Activated CD4-positive, alpha-beta T cell treated with anti-CD3 and anti-CD28 coated beads, Interleukin-2, amount 10 ng/mL, durations not matched to agents 7 days and 5 days (primary cell): Measurements from ENCODE around the gene CCNL2. TPM values are rescaled to one million over a fixed set of nuclear protein-coding genes. Genes with fewer than 3 reads are reported as not detected.
"Not testable (repeated sequence)": the region's sequence is repeated elsewhere in the genome, so short reads cannot be mapped to it uniquely, and the experiment has no call there.

Experiments used
- CTCF ChIA-PET: fragments of 350-600 bp; sonication (Branson Sonifier 250); formaldehyde crosslinking; loops from one replicate; lab custom pipeline; 2021; ENCODE audit warnings: antibody characterized with exemption; lab: Charles Lee
- POLR2A ChIA-PET: fragments of 350-600 bp; sonication (Branson Sonifier 250); formaldehyde crosslinking; loops from one replicate; lab custom pipeline; 2021; ENCODE audit warnings: antibody characterized with exemption; lab: Charles Lee
- DNase-seq: peaks from one replicate; pipeline ENCODE4 v3.0.0-alpha.2; 2020
- H3K27ac Mint-ChIP-seq: one replicate; pipeline ENCODE4 v1.8.0; 2021; ENCODE audit warnings: mild to moderate bottlenecking, moderate library complexity, mixed read lengths
- H3K27me3 Mint-ChIP-seq: one replicate; pipeline ENCODE4 v1.8.0; 2021; ENCODE audit warnings: mixed read lengths
- H3K36me3 Mint-ChIP-seq: one replicate; pipeline ENCODE4 v1.8.0; 2021; ENCODE audit warnings: low read depth, mixed read lengths
- H3K4me1 Mint-ChIP-seq: one replicate; pipeline ENCODE4 v1.8.0; 2021; ENCODE audit warnings: mixed read lengths
- H3K4me3 Mint-ChIP-seq: one replicate; pipeline ENCODE4 v1.8.0; 2021; ENCODE audit warnings: mild to moderate bottlenecking, moderate library complexity, mixed read lengths
- H3K9me3 Mint-ChIP-seq: one replicate; pipeline ENCODE4 v1.8.0; 2021; ENCODE audit warnings: mixed read lengths
- total RNA-seq, 2 experiments: library from RNA; stranded (reverse); gene quantifications; one replicate each; pipeline ENCODE4 v1.2.3, GENCODE V29; 2021

Gene CCNL2
- total RNA-seq, 2 experiments from 2014 or later, result 122 to 131 TPM

DNA sequence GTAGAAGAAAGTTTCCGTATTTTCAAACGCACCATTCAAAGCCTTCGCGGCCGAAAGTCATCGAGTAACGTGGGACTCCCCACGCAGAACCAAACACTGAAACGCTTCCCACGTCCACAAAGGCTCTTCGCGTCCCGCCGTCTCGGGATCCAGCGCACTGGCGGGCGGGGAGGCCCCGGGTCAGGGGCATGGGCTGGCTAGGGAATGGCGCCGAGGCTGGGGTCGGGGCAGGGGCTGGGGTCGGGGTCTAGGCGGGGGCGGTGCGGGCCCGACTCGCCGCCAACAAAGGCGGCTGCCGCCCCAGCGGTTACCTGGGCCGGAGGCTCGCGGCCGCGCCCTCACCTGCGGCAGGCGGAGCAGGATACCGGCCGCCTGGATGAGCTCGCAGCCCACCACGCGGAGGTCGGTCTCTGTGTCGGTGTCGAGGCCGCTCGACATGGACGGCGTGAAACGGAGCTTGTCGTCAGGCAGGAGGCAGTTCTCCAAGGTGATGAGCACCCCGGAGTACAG lies 403 bp downstream of the CCNL2 start:
- peaks cover 59% of the 10 kb centered on the region for H3K36me3 Mint-ChIP-seq
- POLR2A ChIA-PET, result interaction anchor here (1.0 kb wide), 1 partner anchor 24 kb away, joined by 4 read pairs; the partner anchor contains the start of gene AURKAIP1
- DNase-seq, result no peak

DNA sequence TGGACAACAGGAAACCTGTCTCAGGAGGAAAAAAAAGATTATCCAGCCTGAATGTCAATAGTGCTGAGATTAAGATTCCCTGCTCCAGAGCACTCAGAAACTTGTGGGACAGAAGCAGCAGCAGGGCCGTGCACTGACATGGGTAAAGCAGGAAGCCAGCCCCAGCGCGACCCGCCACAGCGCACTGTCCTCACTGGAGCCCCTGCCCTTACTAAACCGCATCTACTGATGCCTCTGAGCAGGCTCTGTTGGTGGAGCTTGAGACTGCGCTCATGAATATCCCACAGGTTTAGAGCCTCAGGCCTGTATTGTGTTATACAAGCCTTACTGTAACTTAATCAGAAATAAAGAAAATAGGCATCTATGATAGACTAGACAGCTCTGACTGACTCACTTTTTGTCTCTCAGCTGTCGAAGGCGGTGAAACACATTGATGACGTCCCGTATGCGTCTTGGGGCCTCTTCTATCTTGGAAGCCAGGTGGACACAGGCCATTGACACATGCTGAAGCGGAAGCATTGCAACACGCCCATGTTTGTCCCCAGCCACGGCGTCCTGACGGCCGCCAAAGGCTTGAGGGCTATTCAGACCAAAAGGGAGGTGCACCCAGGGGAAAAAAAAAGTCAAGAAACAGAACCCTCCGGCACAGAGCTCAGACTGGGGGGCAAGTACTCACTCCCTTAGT lies 1.2 kb downstream of the CCNL2 start:
- CTCF ChIA-PET, result interaction anchor here (2.6 to 3.0 kb wide), 2 partner anchors 9 kb away, joined by 14 to 17 read pairs; partner anchors contain the start of gene MRPL20
- no peaks in the 10 kb centered on the region for H3K27me3 Mint-ChIP-seq

More for the DNA sequence above, 403 bp downstream of the CCNL2 start:
- Mint-ChIP-seq H3K27ac (peak overlapping the region; percentile 89), H3K27me3 (no peaks in the 10 kb centered on the region), H3K9me3 (no peaks in the 10 kb centered on the region), H3K4me3 (peak overlapping the region; percentile 80), H3K4me1 (peaks cover 51% of the 10 kb centered on the region)
- CTCF ChIA-PET, result interaction anchor here (0.7 to 3.0 kb wide), 17 partner anchors 8 to 378 kb away, joined by 3 to 17 read pairs (median 4); partner anchors contain the start of genes AURKAIP1 and MRPL20

DNA sequence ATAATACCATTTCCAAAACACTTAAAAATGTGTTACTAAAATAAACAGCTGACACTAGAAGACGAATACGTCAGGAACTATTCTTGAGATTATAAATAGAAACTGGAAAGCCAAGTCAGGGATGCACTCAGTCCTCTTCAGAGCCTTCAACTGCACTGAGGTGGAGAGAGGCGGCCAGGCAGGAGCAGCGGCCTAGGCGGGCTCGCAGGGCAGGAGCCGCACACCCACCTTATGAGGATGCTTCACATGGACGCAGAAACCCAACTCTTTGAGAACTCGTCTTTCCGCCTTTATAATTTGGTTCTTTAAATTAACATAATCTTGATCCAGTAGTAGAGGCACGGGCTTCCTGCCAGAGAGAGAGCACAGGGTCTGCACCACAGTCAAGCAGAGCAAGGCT lies 4.0 kb downstream of the CCNL2 start:
- DNase-seq, result no peak
- POLR2A ChIA-PET, result no interaction called here
- H3K27ac Mint-ChIP-seq, result no peak overlapping the region
- H3K4me3 Mint-ChIP-seq, result no peak overlapping the region
- peaks cover 63% of the 10 kb centered on the region for H3K36me3 Mint-ChIP-seq
- H3K4me1 Mint-ChIP-seq, result peaks cover 25% of the 10 kb centered on the region
- no peaks in the 10 kb centered on the region for H3K27me3 Mint-ChIP-seq
- no peaks in the 10 kb centered on the region for H3K9me3 Mint-ChIP-seq
- CTCF ChIA-PET, result interaction anchor here (0.9 kb wide), 1 partner anchor 20 kb away, joined by 3 read pairs; the partner anchor contains the start of gene AURKAIP1

More for the DNA sequence above, 1.2 kb downstream of the CCNL2 start:
- DNase-seq, result no peak
- peak overlapping the region; percentile 80 for H3K4me3 Mint-ChIP-seq
- no peaks in the 10 kb centered on the region for H3K9me3 Mint-ChIP-seq
- H3K4me1 Mint-ChIP-seq, result peaks cover 46% of the 10 kb centered on the region
- peak overlapping the region; percentile 89 for H3K27ac Mint-ChIP-seq
- POLR2A ChIA-PET, result no interaction called here
- H3K36me3 Mint-ChIP-seq, result peaks cover 58% of the 10 kb centered on the region

DNA sequence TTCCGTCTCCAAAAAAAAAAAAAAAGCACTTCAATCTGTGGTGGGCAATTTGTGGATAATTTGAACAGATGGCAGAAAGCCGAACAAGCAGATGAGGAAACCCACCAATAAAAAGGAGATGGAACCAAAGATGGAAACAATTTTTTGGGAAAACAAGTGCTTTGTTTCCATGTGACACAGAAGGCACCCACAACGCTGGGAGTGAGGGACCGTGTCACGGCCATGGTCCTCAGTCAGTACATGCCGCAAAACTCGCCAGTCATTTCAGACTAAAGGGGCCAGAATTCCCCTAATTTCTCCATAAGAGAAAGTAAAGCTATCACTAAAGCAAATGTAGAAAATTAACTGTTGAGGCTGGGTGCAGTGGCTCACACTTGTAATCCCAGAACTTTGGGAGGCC lies 5.0 kb downstream of the CCNL2 start:
- H3K27me3 Mint-ChIP-seq, result no peaks in the 10 kb centered on the region
- H3K27ac Mint-ChIP-seq, result no peak overlapping the region
- CTCF ChIA-PET, result no interaction called here
- no peak overlapping the region for H3K4me3 Mint-ChIP-seq
- H3K9me3 Mint-ChIP-seq, result no peaks in the 10 kb centered on the region
- peaks cover 70% of the 10 kb centered on the region for H3K36me3 Mint-ChIP-seq
- POLR2A ChIA-PET, result no interaction called here
- DNase-seq, result no peak
- peaks cover 19% of the 10 kb centered on the region for H3K4me1 Mint-ChIP-seq

DNA sequence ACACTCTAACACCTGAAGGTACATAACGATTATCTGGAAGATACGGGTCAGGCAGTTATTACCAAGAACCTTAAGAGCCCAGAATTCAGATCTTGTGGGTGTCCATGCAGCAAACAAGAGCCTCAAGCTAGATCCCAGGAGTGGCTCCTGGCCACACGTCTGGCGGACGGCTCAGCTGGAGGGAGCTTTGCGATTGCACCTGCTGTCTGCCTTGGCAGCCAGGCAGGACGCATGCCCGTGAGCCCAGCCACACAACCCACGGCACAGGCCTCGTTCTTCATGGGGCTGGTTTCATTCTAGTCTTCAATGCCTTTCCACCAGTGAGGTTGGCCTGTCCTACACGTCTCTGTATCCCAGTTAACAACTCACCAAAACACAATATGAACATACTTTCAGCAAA lies 5.7 kb downstream of the CCNL2 start:
- no peak for DNase-seq
- peaks cover 19% of the 10 kb centered on the region for H3K4me1 Mint-ChIP-seq
- H3K4me3 Mint-ChIP-seq, result no peak overlapping the region
- no peaks in the 10 kb centered on the region for H3K27me3 Mint-ChIP-seq
- H3K27ac Mint-ChIP-seq, result no peak overlapping the region
- peaks cover 74% of the 10 kb centered on the region for H3K36me3 Mint-ChIP-seq
- no peaks in the 10 kb centered on the region for H3K9me3 Mint-ChIP-seq
- ChIA-PET CTCF (interaction anchor here (1.0 kb wide), 1 partner anchor 13 kb away, joined by 3 read pairs; no protein-coding TSS in a partner anchor), POLR2A (no interaction called here)

DNA sequence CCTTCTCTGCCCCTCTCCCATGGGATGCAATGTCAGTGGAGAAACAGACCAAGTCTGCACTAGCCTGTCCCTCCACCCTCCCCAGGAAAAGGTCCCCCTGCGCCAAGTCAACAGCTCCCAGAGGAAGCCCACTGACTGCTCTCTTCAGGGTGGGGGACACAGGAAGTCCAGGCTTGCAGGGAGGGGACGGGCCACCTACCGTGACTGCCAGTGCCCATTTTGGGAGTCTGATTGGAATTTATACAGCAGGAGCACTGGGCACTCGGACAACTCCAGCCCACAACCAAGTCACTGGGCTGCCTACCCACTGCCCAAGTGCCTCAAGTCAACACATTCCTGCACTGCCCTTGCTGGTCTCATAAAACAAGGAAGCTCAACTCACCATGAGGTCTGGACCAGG lies 6.1 kb downstream of the CCNL2 start:
- peaks cover 74% of the 10 kb centered on the region for H3K36me3 Mint-ChIP-seq
- no peaks in the 10 kb centered on the region for H3K27me3 Mint-ChIP-seq
- ChIA-PET CTCF (interaction anchor here (1.0 kb wide), 1 partner anchor 13 kb away, joined by 3 read pairs; no protein-coding TSS in a partner anchor), POLR2A (no interaction called here)
- H3K4me1 Mint-ChIP-seq, result peaks cover 15% of the 10 kb centered on the region
- H3K4me3 Mint-ChIP-seq, result no peak overlapping the region
- no peak overlapping the region for H3K27ac Mint-ChIP-seq
- no peak for DNase-seq
- no peaks in the 10 kb centered on the region for H3K9me3 Mint-ChIP-seq

DNA sequence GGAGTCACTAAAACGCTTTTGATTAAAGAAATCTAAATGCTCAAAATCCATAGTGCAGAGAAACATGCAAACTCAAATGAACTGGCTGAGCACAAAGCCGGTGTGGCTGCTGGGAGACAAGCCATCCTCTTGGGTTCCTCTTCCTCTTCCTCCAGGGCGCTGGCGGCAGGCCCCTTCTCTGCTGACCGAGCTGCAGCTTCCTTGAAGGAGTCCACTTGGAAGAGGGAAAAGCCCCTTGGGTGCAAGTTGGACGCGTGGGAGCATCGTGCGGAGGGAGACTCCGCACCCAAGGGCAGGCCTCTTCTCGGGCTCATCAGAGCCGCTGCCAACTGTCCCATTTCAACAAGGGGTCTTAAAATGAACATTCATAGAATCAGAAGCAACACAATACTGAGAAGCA lies 7.9 kb downstream of the CCNL2 start:
- Mint-ChIP-seq H3K27ac (no peak overlapping the region), H3K27me3 (no peaks in the 10 kb centered on the region), H3K4me1 (peaks cover 7% of the 10 kb centered on the region), H3K36me3 (peaks cover 78% of the 10 kb centered on the region), H3K4me3 (no peak overlapping the region), H3K9me3 (no peaks in the 10 kb centered on the region)
- POLR2A ChIA-PET, result no interaction called here
- CTCF ChIA-PET, result interaction anchor here (0.6 kb wide), 1 partner anchor 8 kb away, joined by 3 read pairs; the partner anchor contains the start of gene CCNL2
- no peak for DNase-seq

DNA sequence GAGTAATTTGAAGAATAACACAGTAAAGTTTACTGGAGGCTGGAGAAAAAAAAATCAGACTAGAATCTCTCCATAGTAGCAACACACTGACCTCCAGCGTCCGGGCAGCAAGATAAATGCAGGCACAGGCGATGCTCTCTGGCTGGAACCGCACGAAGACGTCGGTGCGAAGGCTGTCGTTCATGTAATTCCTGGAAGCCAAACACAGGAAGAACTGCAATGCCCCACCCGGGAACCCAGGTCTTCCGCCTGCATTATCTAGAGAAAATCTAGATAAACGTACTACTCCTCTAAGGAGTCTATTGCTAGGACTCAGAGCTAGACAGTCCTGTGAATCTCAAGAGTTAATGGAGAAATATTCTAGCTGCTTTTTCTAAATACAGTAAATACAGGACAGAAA lies 8.5 kb downstream of the CCNL2 start:
- H3K4me3 Mint-ChIP-seq, result no peak overlapping the region
- no peaks in the 10 kb centered on the region for H3K27me3 Mint-ChIP-seq
- H3K36me3 Mint-ChIP-seq, result peaks cover 82% of the 10 kb centered on the region
- H3K27ac Mint-ChIP-seq, result no peak overlapping the region
- ChIA-PET CTCF (interaction anchor here (0.6 kb wide), 1 partner anchor 8 kb away, joined by 3 read pairs; the partner anchor contains the start of gene CCNL2), POLR2A (no interaction called here)
- DNase-seq, result no peak
- no peaks in the 10 kb centered on the region for H3K9me3 Mint-ChIP-seq
- H3K4me1 Mint-ChIP-seq, result peaks cover 6% of the 10 kb centered on the region

DNA sequence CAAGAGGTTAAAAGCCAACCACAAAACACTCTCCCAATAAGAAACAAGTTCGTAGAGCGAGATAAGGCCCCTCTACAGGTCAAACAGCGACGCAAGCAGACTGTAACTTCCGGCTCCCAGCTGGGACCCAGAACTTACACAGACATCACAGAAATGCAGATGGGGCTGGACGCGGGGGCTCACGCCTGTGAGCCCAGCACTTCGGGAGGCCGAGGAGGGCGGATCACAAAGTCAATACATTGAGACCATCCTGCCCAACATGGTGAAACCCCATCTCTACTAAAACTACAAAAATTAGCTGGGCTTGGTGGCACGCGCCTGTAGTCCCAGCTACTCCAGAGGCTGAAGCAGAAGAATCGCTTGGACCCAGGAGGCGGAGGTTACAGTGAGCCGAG lies 11.1 kb downstream of the CCNL2 start:
- no peak overlapping the region for H3K4me3 Mint-ChIP-seq
- no peak for DNase-seq
- H3K36me3 Mint-ChIP-seq, result peaks cover 58% of the 10 kb centered on the region
- ChIA-PET CTCF (interaction anchor here (2.7 to 3.2 kb wide), 3 partner anchors 10 to 13 kb away, joined by 6 to 17 read pairs (median 10); partner anchors contain the start of genes AURKAIP1 and CCNL2), POLR2A (interaction anchor here (0.7 kb wide), 1 partner anchor 277 kb away, joined by 3 read pairs; no protein-coding TSS in a partner anchor)
- H3K9me3 Mint-ChIP-seq, result no peaks in the 10 kb centered on the region
- no peaks in the 10 kb centered on the region for H3K27me3 Mint-ChIP-seq
- H3K27ac Mint-ChIP-seq, result no peak overlapping the region
- H3K4me1 Mint-ChIP-seq, result peaks cover 2% of the 10 kb centered on the region

DNA sequence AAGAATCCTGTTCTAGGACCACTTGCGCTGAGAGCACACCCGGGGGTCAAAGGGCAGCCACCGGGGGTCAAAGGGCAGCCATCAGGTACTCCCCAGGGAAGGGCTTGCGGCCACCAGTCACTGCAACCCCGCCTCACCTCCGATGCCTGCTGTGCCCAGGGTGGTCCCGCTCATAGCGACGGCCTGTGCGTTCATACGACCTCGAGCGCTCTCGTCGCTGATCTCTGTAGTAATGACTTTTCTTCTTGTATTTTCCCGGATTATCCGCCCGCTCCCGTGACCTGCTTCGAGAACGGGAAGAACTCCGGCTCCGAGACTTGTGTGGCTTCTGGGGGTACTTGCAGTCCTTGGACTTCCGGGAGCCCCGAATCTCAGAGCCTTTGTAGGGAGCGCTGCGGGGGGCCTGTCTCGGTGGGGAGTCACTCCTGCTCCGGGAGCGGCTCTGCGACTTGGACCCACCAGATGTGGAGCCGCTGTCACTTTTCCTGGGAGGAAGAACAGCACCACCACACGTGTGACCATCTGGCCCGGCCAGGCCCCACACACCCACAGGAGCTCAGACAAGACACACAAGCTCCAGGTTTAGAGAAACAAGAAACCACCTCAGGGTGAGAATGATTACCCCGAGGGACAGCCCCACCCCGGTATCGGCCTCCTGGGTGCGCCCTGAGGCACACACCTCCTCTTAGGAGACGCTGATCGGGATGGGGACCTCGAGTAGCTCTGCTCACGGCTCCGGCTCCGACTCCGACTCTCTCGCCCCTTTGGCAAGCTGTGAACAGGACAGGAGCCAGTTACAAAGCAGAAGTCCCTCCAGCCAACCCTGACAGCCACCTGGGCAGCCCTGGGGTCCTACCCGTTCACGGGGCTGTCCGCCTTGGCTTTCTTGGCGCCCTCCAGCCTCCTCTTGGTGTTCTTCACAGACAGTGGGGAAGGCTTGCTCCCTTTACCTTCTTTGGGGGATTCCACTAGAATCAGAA lies 11.7 kb downstream of the CCNL2 start:
- Mint-ChIP-seq H3K27ac (no peak overlapping the region), H3K9me3 (no peaks in the 10 kb centered on the region), H3K4me3 (no peak overlapping the region), H3K27me3 (no peaks in the 10 kb centered on the region), H3K36me3 (peaks cover 53% of the 10 kb centered on the region), H3K4me1 (peaks cover 2% of the 10 kb centered on the region)
- CTCF ChIA-PET, result interaction anchor here (2.7 to 3.2 kb wide), 3 partner anchors 9 to 12 kb away, joined by 6 to 17 read pairs (median 10); partner anchors contain the start of genes AURKAIP1 and CCNL2
- POLR2A ChIA-PET, result interaction anchor here (0.7 kb wide), 1 partner anchor 276 kb away, joined by 3 read pairs; no protein-coding TSS in a partner anchor
- DNase-seq, result no peak

DNA sequence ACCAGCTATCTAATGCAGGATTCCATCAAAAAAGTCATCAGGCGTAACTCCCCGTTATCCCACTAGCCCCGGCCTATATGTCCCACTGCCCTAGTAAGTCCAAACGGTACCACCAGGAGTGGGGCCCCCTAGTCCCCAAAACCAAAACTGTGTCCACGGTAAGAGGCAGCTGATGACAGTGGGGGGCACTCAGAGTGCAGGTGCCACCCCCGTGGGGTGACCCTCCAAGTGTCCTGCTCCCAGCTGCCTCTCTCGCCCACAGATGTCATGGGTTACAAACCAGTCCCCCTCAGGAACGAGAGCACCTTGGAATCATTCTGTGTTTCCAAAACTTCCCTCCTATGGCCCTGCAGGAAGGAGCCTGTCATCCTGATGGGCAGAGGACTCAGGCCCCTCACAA lies 13.2 kb downstream of the CCNL2 start:
- CTCF ChIA-PET, result interaction anchor here (0.7 to 3.2 kb wide), 4 partner anchors 8 to 264 kb away, joined by 3 to 10 read pairs (median 5); partner anchors contain the start of genes AURKAIP1 and CCNL2
- Mint-ChIP-seq H3K9me3 (no peaks in the 10 kb centered on the region), H3K27me3 (no peaks in the 10 kb centered on the region), H3K36me3 (peaks cover 43% of the 10 kb centered on the region), H3K27ac (no peak overlapping the region), H3K4me3 (no peak overlapping the region), H3K4me1 (no peaks in the 10 kb centered on the region)
- POLR2A ChIA-PET, result no interaction called here
- no peak for DNase-seq

DNA sequence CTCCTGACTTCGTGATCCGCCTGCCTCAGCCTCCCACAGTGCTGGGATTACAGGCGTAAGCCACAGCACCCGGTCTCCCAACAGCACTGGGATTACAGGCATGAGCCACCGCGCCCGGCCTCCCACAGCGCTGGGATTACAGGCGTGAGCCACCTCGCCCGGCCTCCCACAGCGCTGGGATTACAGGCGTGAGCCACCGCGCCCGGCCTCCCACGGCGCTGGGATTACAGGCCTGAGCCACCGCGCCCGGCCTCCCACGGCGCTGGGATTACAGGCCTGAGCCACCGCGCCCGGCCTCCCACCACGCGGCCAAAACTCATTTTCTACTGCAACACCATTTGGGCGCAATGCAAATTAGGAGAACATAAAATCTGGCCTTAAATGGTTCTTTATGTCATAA lies 13.8 kb downstream of the CCNL2 start:
- H3K4me1 Mint-ChIP-seq, H3K27me3 Mint-ChIP-seq, POLR2A ChIA-PET: not testable (repeated sequence)

More for the DNA sequence above, 13.8 kb downstream of the CCNL2 start:
- peaks cover 37% of the 10 kb centered on the region for H3K36me3 Mint-ChIP-seq
- not testable (repeated sequence) for DNase-seq, H3K4me3 Mint-ChIP-seq, H3K27ac Mint-ChIP-seq, H3K9me3 Mint-ChIP-seq
- CTCF ChIA-PET, result interaction anchor here (0.7 to 1.4 kb wide), 3 partner anchors 14 to 263 kb away, joined by 3 to 4 read pairs (median 3); partner anchors contain the start of gene CCNL2
